ENCODE results near the gene RYK.
"Not testable (repeated sequence)": the region's sequence is repeated elsewhere in the genome, so short reads cannot be mapped to it uniquely, and the experiment has no call there.

Gene RYK

DNA sequence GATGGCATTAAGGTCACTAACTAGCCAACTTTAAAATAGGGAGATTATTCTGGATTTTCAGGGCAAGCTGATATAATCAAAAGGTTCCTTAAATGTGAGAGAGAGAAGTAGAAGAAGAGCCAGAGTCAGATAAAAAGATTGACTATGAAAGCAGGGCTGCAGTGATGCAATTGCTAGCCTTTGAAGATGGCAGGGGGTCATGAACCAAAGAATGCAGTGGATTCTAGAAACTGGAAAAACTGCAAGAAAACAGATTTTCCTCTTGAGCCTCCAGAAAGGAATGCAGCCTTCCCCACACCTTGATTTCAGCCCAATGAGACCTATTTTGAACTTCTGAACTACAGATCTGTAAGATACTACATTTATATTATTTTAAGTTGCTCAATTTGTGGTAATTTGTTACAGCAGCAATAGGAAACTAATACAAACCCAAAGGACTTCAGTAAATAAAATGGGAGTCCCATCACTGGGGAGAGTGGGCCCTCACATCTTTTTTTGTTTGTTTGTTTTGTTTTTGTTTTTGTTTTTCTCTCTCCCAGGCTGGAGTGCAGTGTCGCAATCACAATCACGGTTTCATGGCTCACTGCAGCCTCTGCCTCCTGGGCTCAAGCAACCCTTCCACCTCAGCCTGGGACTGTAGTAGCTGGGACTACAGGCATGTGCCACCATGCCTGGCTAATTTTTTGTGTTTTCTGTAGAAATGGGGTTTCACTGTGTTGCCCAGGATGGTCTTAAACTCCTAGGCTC, 31.4 kb upstream of the RYK start:
- no peak for TF ChIP-seq CTCF (IDR thresholded peaks at IDR 0.05; ENCODE audit: unreplicated experiment in 3 of 3)
- Mint-ChIP-seq H3K27ac (no peak overlapping the region), H3K36me3 (ENCODE audit: low read depth) (no peaks in the 10 kb centered on the region), H3K4me1 (peaks cover 22% of the 10 kb centered on the region), H3K4me3 (no peak overlapping the region), H3K27me3 (ENCODE audit: low read depth) (peaks cover 3% of the 10 kb centered on the region), H3K9me3 (peaks cover 3% of the 10 kb centered on the region)

- H3K4me1 Mint-ChIP-seq: peaks cover 23% of the 10 kb centered on the region
- no peak for TF ChIP-seq CTCF (IDR thresholded peaks at IDR 0.05; ENCODE audit: unreplicated experiment in 3 of 3)
- no peak overlapping the region for H3K4me3 Mint-ChIP-seq
- no peaks in the 10 kb centered on the region for H3K27me3 Mint-ChIP-seq (ENCODE audit: low read depth)
- peak overlapping the region in 2 of 3 experiments; percentile 64 to 77 for H3K27ac Mint-ChIP-seq
- H3K9me3 Mint-ChIP-seq: peaks cover 3% of the 10 kb centered on the region
- no peaks in the 10 kb centered on the region for H3K36me3 Mint-ChIP-seq (ENCODE audit: low read depth)
These were observed 28.8 kb upstream of the RYK start for GRCh38 chr3:134279466-134279865.

DNA sequence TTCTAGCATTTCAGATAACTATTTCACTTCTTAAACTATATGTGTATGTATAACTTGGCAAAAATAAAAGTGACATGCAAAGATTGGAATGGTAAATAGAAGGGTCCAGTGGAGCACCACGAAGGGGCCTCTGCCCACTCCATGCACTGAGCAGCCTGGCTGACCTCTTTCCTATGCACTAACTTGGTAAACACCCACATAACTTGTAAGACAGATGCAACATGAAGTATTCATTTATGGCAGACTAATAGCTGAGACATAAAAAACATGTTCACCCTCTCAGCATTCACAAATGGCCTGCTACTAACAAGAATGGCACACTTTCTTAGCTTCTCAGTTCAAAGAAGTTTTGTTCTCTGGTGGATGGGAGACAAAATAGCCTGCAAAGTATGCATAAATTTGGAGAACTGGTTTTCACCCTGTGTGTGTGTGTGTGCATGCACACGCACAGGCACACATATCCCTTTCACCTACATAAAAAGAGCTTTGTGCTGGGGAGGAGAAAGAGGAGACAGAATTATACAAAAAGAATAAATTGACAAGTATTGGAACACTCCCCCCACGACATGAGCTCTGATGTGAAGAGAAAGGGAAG, 26.5 kb upstream of the RYK start:
- H3K4me3 Mint-ChIP-seq: no peak overlapping the region
- H3K27me3 Mint-ChIP-seq (ENCODE audit: low read depth): no peaks in the 10 kb centered on the region
- H3K27ac Mint-ChIP-seq: peak overlapping the region; percentile 0 to 35 (median 6)
- H3K4me1 Mint-ChIP-seq: peaks cover 18% of the 10 kb centered on the region
- TF ChIP-seq CTCF (IDR thresholded peaks at IDR 0.05; ENCODE audit: unreplicated experiment in 3 of 3): no peak
- H3K36me3 Mint-ChIP-seq (ENCODE audit: low read depth): no peaks in the 10 kb centered on the region
- peaks cover 3% of the 10 kb centered on the region for H3K9me3 Mint-ChIP-seq

GRCh38 chr3:134276086-134276485, 25.4 kb upstream of the RYK start:
- H3K4me3 Mint-ChIP-seq: no peak overlapping the region
- H3K27me3 Mint-ChIP-seq (ENCODE audit: low read depth): no peaks in the 10 kb centered on the region
- H3K27ac Mint-ChIP-seq: no peak overlapping the region
- no peak for TF ChIP-seq CTCF (IDR thresholded peaks at IDR 0.05; ENCODE audit: unreplicated experiment in 3 of 3)
- no peaks in the 10 kb centered on the region for H3K36me3 Mint-ChIP-seq (ENCODE audit: low read depth)
- no peaks in the 10 kb centered on the region for H3K9me3 Mint-ChIP-seq
- peaks cover 20% of the 10 kb centered on the region for H3K4me1 Mint-ChIP-seq

- H3K27ac Mint-ChIP-seq; H3K4me3 Mint-ChIP-seq; H3K27me3 Mint-ChIP-seq (ENCODE audit: low read depth); H3K36me3 Mint-ChIP-seq (ENCODE audit: low read depth); H3K9me3 Mint-ChIP-seq: not testable (repeated sequence)
- peaks cover 22% of the 10 kb centered on the region for H3K4me1 Mint-ChIP-seq
These were observed 24.5 kb upstream of the RYK start for GRCh38 chr3:134275110-134275509.

DNA sequence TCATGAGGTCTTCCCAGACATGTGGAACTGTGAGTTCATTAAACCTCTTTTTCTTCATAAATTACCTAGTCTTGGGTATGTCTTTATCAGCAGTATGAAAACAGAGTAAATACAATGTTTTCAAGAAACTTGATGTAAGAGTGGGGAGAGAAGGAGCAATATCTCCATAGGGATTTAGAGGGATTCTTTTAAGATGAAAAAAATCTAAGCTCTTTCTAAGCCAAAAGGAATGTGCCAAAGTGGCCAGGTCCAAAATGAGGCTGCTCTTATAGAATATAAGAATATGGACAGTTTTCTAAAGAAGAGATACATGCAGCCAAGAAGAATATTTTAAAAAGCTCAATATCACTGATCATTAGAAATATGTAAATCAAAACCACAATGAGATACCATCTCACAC, 23.9 kb upstream of the RYK start:
- no peaks in the 10 kb centered on the region for H3K36me3 Mint-ChIP-seq (ENCODE audit: low read depth)
- TF ChIP-seq CTCF (IDR thresholded peaks at IDR 0.05; ENCODE audit: unreplicated experiment in 3 of 3): no peak
- peaks cover 19% of the 10 kb centered on the region for H3K4me1 Mint-ChIP-seq
- no peaks in the 10 kb centered on the region for H3K27me3 Mint-ChIP-seq (ENCODE audit: low read depth)
- no peak overlapping the region for H3K27ac Mint-ChIP-seq
- H3K4me3 Mint-ChIP-seq: no peak overlapping the region
- no peaks in the 10 kb centered on the region for H3K9me3 Mint-ChIP-seq

Data from nephron (organoid).